H1 (cell line): ENCODE data around the gene PIEZO1. TPM values are rescaled to one million over a fixed set of nuclear protein-coding genes. Genes with fewer than 3 reads are reported as not detected.

ENCODE experiments used
- CTCF ChIA-PET: fragments of 300-600 bp; sonication (Branson Sonifier 250); formaldehyde crosslinking; loops from one replicate; lab custom pipeline; 2021; ENCODE audit not compliant: partially characterized antibody; lab: Charles Lee
- POLR2A ChIA-PET: fragments of 300-600 bp; sonication (Branson Sonifier 250); formaldehyde crosslinking; loops from one replicate; lab custom pipeline; 2021; ENCODE audit warnings: inconsistent platforms; ENCODE audit not compliant: partially characterized antibody; lab: Charles Lee
- DNase-seq, 2 experiments: peaks; one replicate each; pipeline versions ENCODE4 v3.0.0 to v3.0.0-alpha.2; 2010 to 2022; ENCODE audit warnings: low spot score in 2 of 2, low read depth in 1 of 2, mixed read lengths in 1 of 2
- FAIRE-seq: peaks from 2 replicates; lab custom pipeline; 2011; peaks lifted over from hg19 to GRCh38; lab: Jason Lieb, UNC
- H2AFZ ChIP-seq: 2 replicates; pipeline ENCODE4 v1.8.1; 2012; ENCODE audit warnings: low read length, inconsistent platforms
- H2AK5ac ChIP-seq: 2 replicates; pipeline ENCODE4 v1.6.1; 2013; ENCODE audit warnings: low read depth, low read length
- H2BK120ac ChIP-seq: replicated peaks from 2 replicates; pipeline ENCODE3; 2013; ENCODE audit warnings: low read depth, low read length, inconsistent platforms
- H2BK12ac ChIP-seq: 2 replicates; pipeline ENCODE4 v1.6.1; 2013; ENCODE audit warnings: low read depth, low read length
- H2BK15ac ChIP-seq: 2 replicates; pipeline ENCODE4 v1.6.1; 2013; ENCODE audit warnings: low read length
- H2BK20ac ChIP-seq: 2 replicates; pipeline ENCODE4 v1.6.1; 2013; ENCODE audit warnings: low read length
- H2BK5ac ChIP-seq: 2 replicates; pipeline ENCODE4 v1.6.1; 2013; ENCODE audit warnings: low read depth, low read length
- H3K14ac ChIP-seq: 2 replicates; pipeline ENCODE4 v1.6.1; 2013; ENCODE audit warnings: inconsistent platforms; ENCODE audit not compliant: insufficient read length
- H3K18ac ChIP-seq: 2 replicates; pipeline ENCODE4 v1.6.1; 2013; ENCODE audit warnings: low read length; ENCODE audit errors: extremely low read depth
- H3K23ac ChIP-seq: 2 replicates; pipeline ENCODE4 v1.6.1; 2013; ENCODE audit warnings: inconsistent platforms; ENCODE audit not compliant: insufficient read length
- H3K23me2 ChIP-seq: 2 replicates; pipeline ENCODE4 v1.6.1; 2013; ENCODE audit warnings: low read depth, low read length
- H3K27ac ChIP-seq: 2 replicates; pipeline ENCODE4 v1.6.1; 2011; ENCODE audit warnings: low read depth, low read length, inconsistent platforms
- H3K27me3 ChIP-seq, 4 experiments: replicated peaks in 1 of 4; 1 replicate in 1 of 4; 2 replicates in 3 of 4; pipeline versions ENCODE4 v1.6.1 to v1.8.1; 2011 to 2013; ENCODE audit warnings: low read length in 3 of 4, mild to moderate bottlenecking in 3 of 4, inconsistent platforms in 2 of 4, mixed read lengths in 2 of 4, moderate library complexity in 1 of 4; ENCODE audit not compliant: control insufficient read depth in 3 of 4, insufficient read depth in 3 of 4; ENCODE audit errors: extremely low read depth in 1 of 4
- H3K36me3 ChIP-seq, 4 experiments: 2 replicates each; pipeline versions ENCODE4 v1.6.1 to v1.8.1; 2011 to 2013; ENCODE audit warnings: mild to moderate bottlenecking in 4 of 4, low read length in 3 of 4, moderate library complexity in 2 of 4, control low read depth in 1 of 4, inconsistent platforms in 1 of 4; ENCODE audit not compliant: insufficient read depth in 4 of 4, control insufficient read depth in 2 of 4
- H3K4ac ChIP-seq: replicated peaks from 2 replicates; pipeline ENCODE3; 2013; ENCODE audit warnings: low read length, low read depth, mixed read lengths, inconsistent platforms; ENCODE audit not compliant: insufficient read length
- H3K4me1 ChIP-seq, 4 experiments: replicated peaks in 1 of 4; 1 replicate in 1 of 4; 2 replicates in 3 of 4; pipeline versions ENCODE4 v1.6.1 to v1.8.1; 2011 to 2013; ENCODE audit warnings: low read length in 3 of 4, inconsistent platforms in 2 of 4, mixed read lengths in 1 of 4; ENCODE audit not compliant: insufficient read depth in 4 of 4, control insufficient read depth in 3 of 4
- H3K4me2 ChIP-seq, 2 experiments: 2 replicates each; pipeline versions ENCODE4 v1.6.1 to v1.8.1; 2011 to 2013; ENCODE audit warnings: low read depth in 2 of 2, low read length in 2 of 2, control low read depth in 1 of 2, inconsistent platforms in 1 of 2, mild to moderate bottlenecking in 1 of 2; ENCODE audit not compliant: insufficient read depth in 1 of 2
- H3K4me3 ChIP-seq, 4 experiments: fragments of 200-600, 300-600 bp in 1 of 4; sonication (generic), shearing (Covaris generic), sonication (Bioruptor Twin) in 1 of 4; 2 replicates each; pipeline versions ENCODE4 v1.5.1 to v1.8.1; 2011 to 2016; ENCODE audit warnings: low read length in 4 of 4, low read depth in 3 of 4, control low read depth in 2 of 4, inconsistent platforms in 2 of 4, mild to moderate bottlenecking in 2 of 4, mixed read lengths in 1 of 4, moderate library complexity in 1 of 4; ENCODE audit not compliant: insufficient read depth in 2 of 4; ENCODE audit errors: extremely low read depth in 1 of 4
- H3K56ac ChIP-seq: replicated peaks from 2 replicates; pipeline ENCODE3; 2013; ENCODE audit warnings: low read depth, mild to moderate bottlenecking, mixed read lengths, low read length, inconsistent platforms; ENCODE audit not compliant: insufficient read length
- H3K79me1 ChIP-seq: 2 replicates; pipeline ENCODE4 v1.6.1; 2013; ENCODE audit warnings: low read depth, low read length, control low read depth
- H3K79me2 ChIP-seq, 2 experiments: 2 replicates each; pipeline versions ENCODE4 v1.6.1 to v1.8.1; 2012 to 2013; ENCODE audit warnings: low read length in 2 of 2, mild to moderate bottlenecking in 2 of 2, inconsistent platforms in 1 of 2; ENCODE audit not compliant: insufficient read depth in 2 of 2, control insufficient read depth in 1 of 2
- H3K9ac ChIP-seq, 4 experiments: replicated peaks in 1 of 4; 1 replicate in 1 of 4; 2 replicates in 3 of 4; pipeline versions ENCODE4 v1.6.1 to v1.8.1; 2011 to 2013; ENCODE audit warnings: low read depth in 3 of 4, low read length in 3 of 4, control low read depth in 2 of 4, mild to moderate bottlenecking in 2 of 4, moderate library complexity in 2 of 4, inconsistent platforms in 1 of 4; ENCODE audit errors: extremely low read depth in 1 of 4
- H3K9me3 ChIP-seq, 2 experiments: 2 replicates each; pipeline versions ENCODE4 v1.6.1 to v1.8.1; 2012 to 2013; ENCODE audit warnings: mild to moderate bottlenecking in 2 of 2, moderate library complexity in 2 of 2, control low read depth in 1 of 2, inconsistent platforms in 1 of 2, low read depth in 1 of 2, low read length in 1 of 2, mixed read lengths in 1 of 2; ENCODE audit not compliant: insufficient read depth in 2 of 2
- H4K20me1 ChIP-seq, 2 experiments: replicated peaks in 1 of 2; 2 replicates each; pipeline versions ENCODE3 to v1.8.1; 2011 to 2013; ENCODE audit warnings: inconsistent platforms in 2 of 2, low read length in 2 of 2, mild to moderate bottlenecking in 1 of 2; ENCODE audit not compliant: insufficient read depth in 2 of 2, control insufficient read depth in 1 of 2
- H4K5ac ChIP-seq: 2 replicates; pipeline ENCODE4 v1.6.1; 2013; ENCODE audit warnings: low read length, low read depth, mixed read lengths, inconsistent platforms; ENCODE audit not compliant: insufficient read length
- H4K8ac ChIP-seq: 2 replicates; pipeline ENCODE4 v1.8.0; 2013; ENCODE audit warnings: mild to moderate bottlenecking, moderate library complexity, low read length, inconsistent platforms; ENCODE audit not compliant: insufficient read depth; ENCODE audit errors: extremely low read depth
- H4K91ac ChIP-seq: replicated peaks from 2 replicates; pipeline ENCODE3; 2013; ENCODE audit warnings: low read length, mixed read lengths, inconsistent platforms; ENCODE audit not compliant: insufficient read length
- BACH1 ChIP-seq: IDR thresholded peaks from 2 replicates; pipeline ENCODE4 v1.6.1; 2012; ENCODE audit warnings: low read length, improper control_type of control experiment
- CREB1 ChIP-seq: IDR thresholded peaks from 2 replicates; pipeline ENCODE4 v1.6.1; 2012; ENCODE audit warnings: inconsistent platforms
- CTBP2 ChIP-seq: IDR thresholded peaks from 2 replicates; pipeline ENCODE4 v1.7.0; 2011; ENCODE audit warnings: borderline replicate concordance, mild to moderate bottlenecking, moderate library complexity, mixed read lengths, low read length; ENCODE audit not compliant: insufficient read depth, insufficient read length
- MAFK ChIP-seq: IDR thresholded peaks from 2 replicates; pipeline ENCODE4 v1.6.1; 2012; ENCODE audit warnings: low read depth, mild to moderate bottlenecking, improper control_type of control experiment, low read length
- MAX ChIP-seq: IDR thresholded peaks from 2 replicates; pipeline ENCODE4 v1.6.1; 2012; ENCODE audit warnings: inconsistent platforms
- PHF8 ChIP-seq: fragments of 200-600 bp; sonication (generic); conservative IDR thresholded peaks from 2 replicates; pipeline ENCODE4 v1.7.1; 2012; ENCODE audit warnings: low read depth, mild to moderate bottlenecking, inconsistent platforms, low read length, moderate library complexity
- RFX5 ChIP-seq: IDR thresholded peaks from 2 replicates; pipeline ENCODE4 v1.6.1; 2011; ENCODE audit warnings: low read depth, low read length, improper control_type of control experiment, borderline replicate concordance
- RXRA ChIP-seq: IDR thresholded peaks from 2 replicates; pipeline ENCODE4 v1.6.1; 2011; ENCODE audit warnings: low read depth, mild to moderate bottlenecking, low read length, moderate library complexity; ENCODE audit not compliant: insufficient read depth
- SP4 ChIP-seq: IDR thresholded peaks from 2 replicates; pipeline ENCODE4 v1.6.1; 2012; ENCODE audit warnings: low read length, inconsistent platforms
- USF2 ChIP-seq: IDR thresholded peaks from 2 replicates; pipeline ENCODE4 v1.6.1; 2011; ENCODE audit warnings: low read length, improper control_type of control experiment
- WGBS, 2 experiments: shearing (Covaris generic) in 1 of 2; methylation state at CpG; one replicate each; pipeline versions ENCODE4 v1.1.6 to v1.1.7; 2013 to 2015; ENCODE audit warnings: low lambda C conversion rate in 2 of 2, mixed read lengths in 2 of 2, inconsistent platforms in 1 of 2, low coverage in 1 of 2, missing lambda C conversion rate in 1 of 2; ENCODE audit not compliant: insufficient replicate concordance in 2 of 2, insufficient coverage in 1 of 2, insufficient read length in 1 of 2; ENCODE audit errors: extremely low coverage in 1 of 2, missing lambda C conversion rate in 1 of 2; 5-methylcytosine and 5-hydroxymethylcytosine counted together
- polyA plus RNA-seq, 7 experiments: library from polyadenylated mRNA; depleted of rRNA in 3 of 7; stranded (reverse) in 5 of 7; unstranded in 2 of 7; fragments of >200 nt in 5 of 7; fragments of 200-250 nt in 2 of 7; gene quantifications; 1 replicate in 5 of 7; 2 replicates in 1 of 7; 4 replicates in 1 of 7; pipeline versions ENCODE4 v1.2.1 to v1.2.3, GENCODE V29; 2011 to 2013; ENCODE audit warnings: missing spikeins in 2 of 7, mixed read lengths in 2 of 7
- total RNA-seq: library from RNA; stranded (reverse); fragmentation: NEBNext Ultra II Directional; extraction: Animal tissue kit (Norgen Biotek cat#: 25700); gene quantifications from 2 replicates; pipeline ENCODE4 v1.2.1, GENCODE V29; 2021

PIEZO1 gene
- total and polyA plus RNA-seq, 2 of the 8 experiments (the other 6 are each of a cell fraction or from before 2014, with no cell fraction given), result 42.3 to 67.5 TPM

GRCh38 chr16:88813269-88814143 lies 28.5 kb upstream of the PIEZO1 start:
- peaks cover 10% of the 10 kb centered on the region for H3K23me2 ChIP-seq
- H3K4ac ChIP-seq, result no peak overlapping the region
- no peaks in the 10 kb centered on the region for H3K27me3 ChIP-seq
- no peak overlapping the region for H3K4me3 ChIP-seq
- peaks cover 13 to 21% of the 10 kb centered on the region in 2 experiments for H4K20me1 ChIP-seq
- H2BK15ac ChIP-seq, result no peak overlapping the region
- H3K4me1 ChIP-seq, result peaks cover 0 to 11% (median 4%) of the 10 kb centered on the region in 4 experiments; a peak in 5 of 7 replicates
- H3K4me2 ChIP-seq, result no peak overlapping the region
- CTCF ChIA-PET, result interaction anchor here (0.6 to 5.7 kb wide), 21 partner anchors 9 to 403 kb away, joined by 3 to 29 read pairs (median 4); partner anchors contain the start of genes GALNS and TRAPPC2L
- H2AK5ac ChIP-seq, result no peak overlapping the region
- no peak overlapping the region for H2BK120ac ChIP-seq
- no peak for FAIRE-seq
- H4K5ac ChIP-seq, result no peak overlapping the region
- H3K79me1 ChIP-seq, result 0 out of 2 replicates have a peak, but pooled peaks cover 4% of the 10 kb centered on the region
- TF ChIP-seq MAFK (no peak), MAX (no peak), USF2 (no peak), CTBP2 (no peak), SP4 (no peak), CREB1 (no peak), RXRA (no peak), BACH1 (no peak), PHF8 (no peak), RFX5 (no peak)
- H4K91ac ChIP-seq, result peak overlapping the region; percentile 81
- peak overlapping the region; percentile 2; the same call in 1 of the 2 replicates for H2BK12ac ChIP-seq
- POLR2A ChIA-PET, result interaction anchor here (0.8 to 8.1 kb wide), 11 partner anchors 6 to 360 kb away, joined by 3 to 77 read pairs (median 5); partner anchors contain the start of genes CDT1, GALNS and TRAPPC2L
- H3K23ac ChIP-seq, result no peak overlapping the region
- no peak overlapping the region for H3K56ac ChIP-seq
- H3K9ac ChIP-seq, result no peak overlapping the region
- H3K9me3 ChIP-seq, result no peaks in the 10 kb centered on the region
- no peak overlapping the region for H2AFZ ChIP-seq
- no peak for DNase-seq
- H3K27ac ChIP-seq, result no peak overlapping the region
- no peak overlapping the region for H4K8ac ChIP-seq
- H2BK20ac ChIP-seq, result no peak overlapping the region
- H3K79me2 ChIP-seq, result peaks cover 0 to 18% of the 10 kb centered on the region in 2 experiments; a peak in 2 of 4 replicates
- no peak overlapping the region for H3K14ac ChIP-seq
- peak overlapping the region; percentile 44; the same call in 1 of the 2 replicates for H2BK5ac ChIP-seq
- H3K18ac ChIP-seq, result no peak overlapping the region
- 84% methylated on average over 21 of the region's 26 CpGs; no CpG with 5 or more reads in 1 of the 2 experiments for WGBS, 2 experiments
- peaks cover 4 to 23% (median 10%) of the 10 kb centered on the region in 4 experiments for H3K36me3 ChIP-seq
